HG03565 (cell line): ENCODE data around the gene TTLL11.

Experiments
- ATAC-seq: cut with Tn5 transposase; IDR thresholded peaks from one replicate; pipeline ENCODE4 v1.9.1; 2021; ENCODE audit warnings: mild to moderate bottlenecking, moderate library complexity; ENCODE audit not compliant: unreplicated experiment

TTLL11 gene

GRCh38 chr9:122053064-122053463, 40.0 kb downstream of the TTLL11 start:
- ATAC-seq, result no peak

- peak; percentile 58 for ATAC-seq
Observed at GRCh38 chr9:122051351-122052321, 41.5 kb downstream of the TTLL11 start.

- no peak for ATAC-seq
Observed at GRCh38 chr9:122050167-122050566, 42.9 kb downstream of the TTLL11 start.

- no peak for ATAC-seq
Observed at GRCh38 chr9:122042056-122042455, 51.1 kb downstream of the TTLL11 start.

GRCh38 chr9:122040561-122041242, 52.4 kb downstream of the TTLL11 start:
- no peak for ATAC-seq

GRCh38 chr9:122039234-122039633, 53.9 kb downstream of the TTLL11 start:
- ATAC-seq, result no peak

- no peak for ATAC-seq
Observed at GRCh38 chr9:122036988-122037387, 56.1 kb downstream of the TTLL11 start.

- no peak for ATAC-seq
Observed at GRCh38 chr9:122036408-122036807, 56.7 kb downstream of the TTLL11 start.

- ATAC-seq, result no peak
Observed at GRCh38 chr9:122033775-122034373, 59.2 kb downstream of the TTLL11 start.

- ATAC-seq, result no peak
Observed at GRCh38 chr9:122032346-122032745, 60.8 kb downstream of the TTLL11 start.

- ATAC-seq, result no peak
Observed at GRCh38 chr9:122031776-122032175, 61.3 kb downstream of the TTLL11 start.

GRCh38 chr9:122031157-122031556, 62.0 kb downstream of the TTLL11 start:
- no peak for ATAC-seq

GRCh38 chr9:122030357-122030756, 62.8 kb downstream of the TTLL11 start:
- no peak for ATAC-seq

GRCh38 chr9:122029898-122030297, 63.2 kb downstream of the TTLL11 start:
- ATAC-seq, result no peak

GRCh38 chr9:122028089-122028488, 65.0 kb downstream of the TTLL11 start:
- no peak for ATAC-seq

GRCh38 chr9:122020398-122020797, 72.7 kb downstream of the TTLL11 start:
- ATAC-seq, result no peak

- no peak for ATAC-seq
Observed at GRCh38 chr9:122016744-122017143, 76.4 kb downstream of the TTLL11 start.

GRCh38 chr9:122016309-122016708, 76.8 kb downstream of the TTLL11 start:
- ATAC-seq, result no peak

- ATAC-seq, result no peak
Observed at GRCh38 chr9:122015170-122015821, 77.8 kb downstream of the TTLL11 start.

GRCh38 chr9:122011818-122012498, 81.2 kb downstream of the TTLL11 start:
- no peak for ATAC-seq

GRCh38 chr9:122008559-122008958, 84.5 kb downstream of the TTLL11 start:
- no peak for ATAC-seq
